HuH-7 (cell line): Measurements from ENCODE around the gene CNTN4.
"Not testable (repeated sequence)": the region's sequence is repeated elsewhere in the genome, so short reads cannot be mapped to it uniquely, and the experiment has no call there.

Experiments used
- DNase-seq: peaks from one replicate; pipeline ENCODE4 v3.0.0; 2011; ENCODE audit warnings: low spot score

Gene CNTN4

DNA sequence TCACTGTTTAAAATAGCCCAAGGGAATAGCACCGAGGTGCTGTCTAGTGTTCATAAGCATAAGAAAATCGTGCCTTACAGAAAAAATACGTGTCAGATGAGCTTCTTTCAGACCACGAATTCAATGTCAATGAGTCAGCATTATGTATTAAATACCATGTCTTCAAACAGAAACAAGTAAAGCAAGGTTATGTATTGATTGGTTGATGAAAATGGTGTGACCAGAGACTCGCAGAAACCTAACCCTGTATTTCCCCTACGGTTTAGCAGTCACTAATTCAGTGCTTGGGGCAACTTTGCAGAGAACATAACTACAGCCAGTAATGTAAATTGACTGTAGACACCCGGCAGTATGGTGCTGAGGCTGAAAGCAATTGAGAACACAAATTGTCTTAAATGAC is 703.8 kb downstream of the CNTN4 start:
- no peak for DNase-seq

DNA sequence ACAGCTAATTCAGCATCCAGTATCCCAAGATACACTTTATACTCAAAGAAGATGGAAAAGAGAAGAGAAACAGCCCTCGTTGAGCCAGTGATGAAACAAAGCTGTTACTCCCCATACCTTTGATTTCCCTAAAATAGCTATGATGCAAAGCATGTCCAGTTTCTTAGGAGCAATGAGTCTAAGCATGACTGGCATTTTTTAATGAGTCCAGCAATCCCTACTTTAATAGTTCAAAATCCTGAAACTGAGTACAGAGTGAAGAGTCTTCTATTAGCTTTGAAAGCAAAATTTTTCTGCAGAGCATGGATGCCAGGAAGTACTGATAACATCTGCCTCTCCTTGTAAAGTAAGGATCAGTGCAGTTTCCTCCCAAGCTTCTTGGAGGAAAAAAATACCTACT is 708.8 kb downstream of the CNTN4 start:
- DNase-seq, result no peak

DNA sequence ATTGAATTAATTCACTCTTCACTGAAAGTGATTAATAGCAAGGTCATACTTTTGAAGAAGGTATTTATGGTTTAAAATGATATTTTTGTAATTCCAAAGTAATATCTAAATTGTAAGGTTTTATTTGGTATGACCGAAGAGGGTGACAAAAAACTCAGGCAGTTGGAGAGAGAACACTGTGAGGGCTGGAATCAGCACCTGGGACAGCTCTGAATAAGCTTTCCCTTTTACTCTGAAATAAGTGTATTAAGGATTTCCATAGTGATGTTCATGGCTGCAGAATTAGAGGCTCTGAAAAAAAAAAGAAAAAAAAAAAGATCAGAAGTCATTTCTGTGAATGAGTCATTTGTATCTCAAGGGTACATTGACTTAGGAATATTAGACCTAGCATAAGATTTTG is 712.1 kb downstream of the CNTN4 start:
- no peak for DNase-seq

DNA sequence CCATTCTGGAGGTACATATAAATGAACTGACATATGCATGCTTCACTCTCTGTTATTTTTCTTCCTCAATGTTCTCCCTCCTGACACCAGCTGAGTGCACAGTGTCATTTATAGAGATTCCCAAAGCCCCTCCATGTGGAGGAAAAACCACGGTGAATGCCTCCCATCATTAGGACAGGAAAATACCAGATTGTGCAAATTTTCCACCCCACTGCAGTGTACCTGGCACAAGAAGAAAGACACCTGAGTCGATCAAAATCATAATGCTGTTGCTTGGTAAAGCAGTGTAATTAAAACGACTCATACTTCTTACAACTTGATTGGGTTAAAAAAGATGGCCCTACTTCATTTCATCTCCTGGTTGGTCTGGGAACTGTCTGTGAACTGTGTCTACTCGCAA is 720.9 kb downstream of the CNTN4 start:
- DNase-seq, result no peak

DNA sequence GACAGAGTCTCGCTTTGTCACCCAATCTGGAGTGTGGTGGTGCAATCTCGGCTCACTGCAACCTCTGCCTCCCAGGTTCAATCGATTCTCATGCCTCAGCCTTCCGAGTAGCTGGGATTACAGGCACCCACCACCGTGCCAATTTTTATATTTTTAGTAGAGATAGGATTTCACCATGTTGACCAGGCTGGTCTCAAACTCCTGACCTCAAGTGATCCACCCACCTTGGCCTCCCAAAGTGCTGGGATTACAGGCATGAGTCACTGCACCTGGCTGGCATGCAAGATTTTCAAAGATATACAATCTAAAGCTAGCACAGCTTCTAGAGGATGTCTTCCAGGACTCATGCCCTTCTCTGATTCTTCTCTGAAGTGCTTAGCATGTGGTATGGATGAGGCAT is 722.3 kb downstream of the CNTN4 start:
- DNase-seq, result not testable (repeated sequence)

DNA sequence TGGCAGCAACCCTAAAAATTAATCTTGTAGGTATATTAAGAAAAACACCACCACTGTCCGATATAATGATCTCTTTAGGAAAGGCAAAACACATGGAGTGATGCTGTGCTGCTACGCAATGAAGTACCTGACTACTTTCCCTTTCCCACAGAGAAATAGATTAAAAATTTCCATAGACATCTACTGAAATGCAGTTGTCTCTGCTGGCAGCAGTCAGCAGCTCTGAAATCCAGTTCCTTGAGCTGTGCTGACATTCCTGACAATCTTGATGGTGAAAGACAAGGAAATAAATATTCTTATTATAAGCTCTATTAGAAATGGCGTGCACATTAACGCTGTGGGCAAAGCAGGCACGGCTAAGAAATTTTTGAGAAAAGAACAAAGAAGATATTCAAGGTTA is 723.9 kb downstream of the CNTN4 start:
- no peak for DNase-seq

DNA sequence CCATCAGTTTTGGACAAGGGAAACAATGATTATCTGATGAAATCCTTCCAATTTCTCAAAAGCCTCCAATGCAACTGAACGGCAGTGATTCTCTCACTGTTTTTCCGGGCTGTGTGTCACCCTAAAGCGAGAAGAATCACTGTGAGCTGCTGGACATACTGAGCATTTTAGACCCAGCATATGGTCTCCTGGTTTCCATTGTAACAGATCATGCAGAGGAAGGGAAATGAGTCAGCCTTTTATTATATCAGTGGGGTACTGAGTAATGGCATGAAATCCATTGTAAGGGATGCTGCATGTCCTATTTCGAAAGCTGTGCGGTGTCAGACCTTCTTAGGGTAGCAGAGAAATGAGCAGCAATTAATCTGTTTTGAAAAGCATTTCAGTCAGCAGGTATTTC is 724.4 kb downstream of the CNTN4 start:
- DNase-seq, result no peak

DNA sequence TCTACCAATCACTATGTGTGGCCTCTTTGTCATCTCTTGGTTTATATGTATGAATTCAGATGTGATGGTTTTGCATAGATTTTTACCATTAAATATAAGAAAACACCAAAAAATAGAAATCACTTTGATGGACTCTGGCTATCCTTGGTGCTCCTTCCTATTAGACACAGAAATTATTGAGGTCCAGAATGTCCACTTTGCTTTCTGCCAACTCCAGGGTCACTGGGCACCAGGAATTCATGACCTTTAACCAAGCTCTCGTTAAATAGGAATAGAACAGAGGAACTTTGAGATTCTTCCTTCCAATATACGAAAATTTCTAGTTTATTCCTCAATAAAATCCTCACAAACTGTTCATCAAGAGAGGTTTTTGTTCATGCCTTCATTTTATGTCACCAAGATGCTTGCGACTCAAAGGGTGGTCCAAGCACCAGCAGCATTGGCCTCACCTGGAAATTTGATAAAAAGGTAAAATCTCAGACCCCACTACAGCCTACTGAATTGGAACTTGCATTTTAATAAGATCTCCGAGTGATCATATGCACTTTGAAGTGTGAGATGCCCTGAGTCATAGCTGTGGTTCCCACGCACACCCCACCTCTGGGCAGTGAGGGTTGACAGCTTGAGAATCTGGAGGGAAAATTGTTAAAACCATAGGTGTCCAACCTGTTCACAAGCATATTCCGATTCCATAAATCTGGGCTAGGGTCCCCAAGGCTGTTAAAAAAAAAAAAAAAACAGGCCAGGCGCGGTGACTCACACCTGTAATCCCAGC is 725.0 kb downstream of the CNTN4 start:
- DNase-seq, result no peak

DNA sequence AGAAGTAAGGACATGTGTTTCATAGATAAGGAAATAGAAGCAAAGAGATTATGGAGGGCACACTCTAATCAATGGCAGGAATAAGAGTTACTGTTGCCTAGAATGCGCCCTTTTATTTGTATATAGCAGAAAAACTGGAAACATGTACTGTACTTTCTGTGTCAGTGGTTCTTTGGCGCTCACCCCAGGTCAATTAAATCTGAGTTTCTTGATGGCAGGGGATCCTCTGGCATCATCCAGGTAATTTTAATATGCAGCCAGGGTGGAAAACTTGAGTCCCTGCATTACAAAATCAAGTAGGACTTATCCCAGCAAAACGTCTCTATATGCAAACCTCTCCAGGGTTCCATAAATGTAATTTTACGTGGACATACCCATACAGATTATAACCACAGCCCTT is 727.4 kb downstream of the CNTN4 start:
- no peak for DNase-seq

- no peak for DNase-seq
These were observed 727.8 kb downstream of the CNTN4 start for GRCh38 chr3:2826453-2826852.

- no peak for DNase-seq
These were observed 738.6 kb downstream of the CNTN4 start for GRCh38 chr3:2837239-2837638.

GRCh38 chr3:2837910-2838309 is 739.2 kb downstream of the CNTN4 start:
- DNase-seq, result no peak

DNA sequence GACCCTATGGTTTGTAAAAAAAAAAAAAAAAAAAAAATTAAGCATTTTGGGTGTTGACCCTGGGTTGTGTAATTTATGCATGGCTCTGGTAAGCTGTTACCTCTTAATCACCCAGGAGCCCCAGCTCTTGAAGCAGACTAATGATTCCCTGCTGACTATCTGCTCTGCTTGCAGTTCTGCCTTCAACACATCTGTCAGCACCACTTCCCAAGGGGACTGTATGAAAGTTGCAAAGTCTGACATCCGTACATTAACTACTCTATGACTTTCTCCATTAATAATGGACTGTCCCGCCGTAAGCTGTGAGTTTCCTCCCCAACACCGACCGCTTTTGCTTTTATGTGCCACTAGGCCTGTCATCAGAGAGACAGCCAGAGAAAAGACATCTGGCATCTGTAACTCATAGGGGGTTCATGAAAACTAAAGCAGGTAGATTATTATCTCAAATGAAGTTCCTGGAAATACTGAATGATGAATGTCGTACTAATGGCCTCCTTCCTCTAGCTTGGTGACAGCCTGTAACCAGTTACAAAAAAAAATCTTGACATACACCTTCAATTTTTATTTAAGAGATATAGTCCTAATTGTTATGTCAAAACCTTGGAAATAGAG is 740.0 kb downstream of the CNTN4 start:
- DNase-seq, result no peak

- no peak for DNase-seq
These were observed 741.2 kb downstream of the CNTN4 start for GRCh38 chr3:2839876-2840275.

- DNase-seq, result peak; percentile 49
These were observed 748.6 kb downstream of the CNTN4 start for GRCh38 chr3:2847062-2847841.

DNA sequence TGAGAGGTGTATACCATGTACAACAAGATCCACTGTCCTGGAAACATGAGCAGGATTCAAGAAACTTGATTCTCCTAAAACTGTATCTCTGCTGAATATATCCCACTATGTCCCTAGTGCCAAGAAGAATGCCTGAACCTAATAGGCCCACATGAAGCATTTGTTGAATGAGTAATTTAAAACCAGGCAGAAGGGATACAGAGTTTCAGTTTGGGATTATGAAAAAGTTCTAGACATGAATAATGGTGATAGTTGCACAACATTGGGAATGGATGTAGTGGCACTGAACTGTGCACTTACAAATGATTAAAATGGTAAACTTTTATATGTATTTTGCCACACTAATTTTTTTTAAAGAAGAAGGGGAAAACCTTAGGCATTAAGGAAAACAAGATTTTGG is 750.4 kb downstream of the CNTN4 start:
- no peak for DNase-seq

DNA sequence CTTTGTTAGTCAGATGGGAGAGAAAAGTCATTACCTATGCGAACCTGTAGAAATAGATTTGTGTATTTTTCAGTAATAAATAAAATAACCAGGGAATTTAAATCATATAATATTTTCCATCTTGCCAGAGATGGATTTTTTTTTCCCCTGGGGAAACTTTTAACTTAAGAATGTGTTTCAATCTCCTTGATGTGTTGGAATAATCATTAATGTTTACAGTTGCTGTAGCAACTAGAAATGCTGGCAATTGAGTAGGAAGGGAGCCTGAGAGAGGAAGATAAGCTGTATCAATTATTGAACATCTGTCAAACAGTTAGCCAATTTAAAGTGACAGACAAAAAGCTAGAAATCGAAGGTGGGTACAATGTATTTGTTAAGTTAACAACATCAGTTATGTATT is 752.0 kb downstream of the CNTN4 start:
- no peak for DNase-seq

GRCh38 chr3:2851361-2851760 is 752.7 kb downstream of the CNTN4 start:
- peak; percentile 54 for DNase-seq

- DNase-seq, result no peak
These were observed 753.2 kb downstream of the CNTN4 start for GRCh38 chr3:2851835-2852234.

DNA sequence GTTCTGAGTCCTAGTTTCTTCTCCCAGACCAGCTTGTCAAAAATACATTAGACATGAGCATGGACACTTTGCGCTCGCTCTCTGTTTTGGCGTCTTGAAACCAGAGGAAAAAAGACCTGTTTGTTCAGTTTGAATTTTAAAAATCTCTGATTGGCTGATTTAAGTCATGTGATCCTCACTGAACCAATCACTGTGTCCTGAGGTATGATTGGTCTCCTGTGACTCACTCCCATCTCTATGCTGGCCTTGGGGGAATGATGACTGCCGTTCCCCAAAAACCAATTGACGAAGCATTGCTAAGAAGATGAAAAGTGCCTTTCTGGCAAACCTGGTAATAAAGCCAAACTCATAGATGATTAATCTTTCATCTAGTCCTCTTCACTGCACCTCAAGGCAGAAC is 755.0 kb downstream of the CNTN4 start:
- DNase-seq, result no peak

GRCh38 chr3:2856138-2857133 is 757.8 kb downstream of the CNTN4 start:
- no peak for DNase-seq

DNA sequence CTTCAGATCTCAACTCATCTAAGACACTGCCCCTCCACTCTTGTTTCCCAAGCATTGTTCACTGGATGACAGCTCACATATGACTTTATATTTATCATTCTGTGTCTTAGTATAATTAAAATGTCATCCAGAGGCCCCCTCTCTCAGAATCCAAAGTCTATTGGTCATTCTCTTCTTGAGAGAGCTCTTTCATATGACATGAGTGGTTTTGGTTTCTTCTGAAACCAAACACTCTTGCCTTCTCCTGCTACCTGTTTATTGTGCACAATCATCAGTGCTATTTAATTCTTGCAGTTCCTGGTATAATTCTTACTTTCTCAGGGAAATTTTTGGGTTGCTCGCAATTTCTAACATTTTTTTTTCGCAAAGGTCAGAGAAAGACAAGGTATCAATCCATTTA is 762.0 kb downstream of the CNTN4 start:
- DNase-seq, result no peak
